GM19463 (cell line): Measurements from ENCODE around the gene CARD11.
A peak's percentile ranks its signal among the peaks of the same experiment; 100 is the strongest.

Experiments used
- ATAC-seq: cut with Tn5 transposase; IDR thresholded peaks from one replicate; pipeline ENCODE4 v1.9.1; 2021; ENCODE audit warnings: mild to moderate bottlenecking, moderate library complexity; ENCODE audit not compliant: unreplicated experiment

CARD11 gene

GRCh38 chr7:2912684-2913439, 130.8 kb downstream of the CARD11 start:
- no peak for ATAC-seq

GRCh38 chr7:2911466-2911865, 132.2 kb downstream of the CARD11 start:
- ATAC-seq, result no peak

GRCh38 chr7:2909471-2910039, 134.1 kb downstream of the CARD11 start:
- ATAC-seq, result no peak

- ATAC-seq, result no peak
Measured at GRCh38 chr7:2909043-2909442, 134.6 kb downstream of the CARD11 start.

- no peak for ATAC-seq
Measured at GRCh38 chr7:2908103-2908683, 135.5 kb downstream of the CARD11 start.

GRCh38 chr7:2906197-2906931, 137.3 kb downstream of the CARD11 start:
- no peak for ATAC-seq

GRCh38 chr7:2905500-2905899, 138.2 kb downstream of the CARD11 start:
- no peak for ATAC-seq

- ATAC-seq, result no peak
Measured at GRCh38 chr7:2905027-2905426, 138.6 kb downstream of the CARD11 start.

GRCh38 chr7:2904202-2904601, 139.5 kb downstream of the CARD11 start:
- ATAC-seq, result no peak

- no peak for ATAC-seq
Measured at GRCh38 chr7:2903682-2904162, 139.9 kb downstream of the CARD11 start.

GRCh38 chr7:2897023-2897422, 146.6 kb downstream of the CARD11 start:
- ATAC-seq, result no peak

GRCh38 chr7:2896131-2896530, 147.5 kb downstream of the CARD11 start:
- no peak for ATAC-seq

GRCh38 chr7:2894118-2894940, 149.3 kb downstream of the CARD11 start:
- ATAC-seq, result peak; percentile 72

- ATAC-seq, result no peak
Measured at GRCh38 chr7:2893411-2893861, 150.2 kb downstream of the CARD11 start.

GRCh38 chr7:2892549-2892948, 151.1 kb downstream of the CARD11 start:
- ATAC-seq, result no peak

GRCh38 chr7:2887816-2888215, 155.9 kb downstream of the CARD11 start:
- ATAC-seq, result no peak

GRCh38 chr7:2886900-2887299, 156.8 kb downstream of the CARD11 start:
- ATAC-seq, result no peak

- no peak for ATAC-seq
Measured at GRCh38 chr7:2886391-2886790, 157.3 kb downstream of the CARD11 start.

- ATAC-seq, result no peak
Measured at GRCh38 chr7:2884161-2884560, 159.5 kb downstream of the CARD11 start.

- ATAC-seq, result no peak
Measured at GRCh38 chr7:2883101-2883500, 160.6 kb downstream of the CARD11 start.

- ATAC-seq, result no peak
Measured at GRCh38 chr7:2882111-2882510, 161.6 kb downstream of the CARD11 start.
